Panc1 (cell line): ENCODE measurements around the gene CD93. TPM values are rescaled to one million over a fixed set of nuclear protein-coding genes. Genes with fewer than 3 reads are reported as not detected.

ENCODE experiments used
- ATAC-seq: fragments of 200-7000 bp; cut with Tn5 transposase; 2 replicates; pipeline ENCODE4 v1.9.1; 2020; ENCODE audit warnings: mild to moderate bottlenecking, moderate library complexity
- BruUV-seq: library from RNA; stranded (reverse); fragments of 400-500 nt; replicated peaks from 2 replicates; lab custom pipeline; 2021; lab: Mats Ljungman, UMichigan
- CTCF ChIA-PET: fragments of 300-600 bp; sonication (Branson Sonifier 250); formaldehyde crosslinking; loops from one replicate; lab custom pipeline; 2022; ENCODE audit warnings: antibody characterized with exemption; lab: Charles Lee
- POLR2A ChIA-PET: fragments of 300-600 bp; sonication (Branson Sonifier 250); formaldehyde crosslinking; loops from one replicate; lab custom pipeline; 2022; ENCODE audit warnings: antibody characterized with exemption; lab: Charles Lee
- DNase-seq: peaks from one replicate; pipeline ENCODE4 v3.0.0-alpha.2; 2010; ENCODE audit warnings: low read depth, low spot score
- H3K27ac ChIP-seq: 2 replicates; pipeline ENCODE4 v1.5.1; 2011; ENCODE audit warnings: mild to moderate bottlenecking, low read length, inconsistent platforms
- H3K27me3 ChIP-seq: fragments of 200-500 bp; sonication (Bioruptor generic); 2 replicates; pipeline ENCODE4 v1.6.0; 2014; ENCODE audit warnings: low read length, inconsistent platforms; ENCODE audit not compliant: control insufficient read depth, insufficient read depth
- H3K36me3 ChIP-seq: fragments of 200-500 bp; sonication (Bioruptor generic); 2 replicates; pipeline ENCODE4 v1.5.1; 2014; ENCODE audit warnings: inconsistent platforms, mild to moderate bottlenecking, low read length, moderate library complexity; ENCODE audit not compliant: control insufficient read depth, insufficient read depth
- H3K4me1 ChIP-seq: 2 replicates; pipeline ENCODE4 v1.5.1; 2011; ENCODE audit warnings: inconsistent platforms, mild to moderate bottlenecking, low read length, moderate library complexity; ENCODE audit not compliant: control insufficient read depth, insufficient read depth
- H3K4me3 ChIP-seq, 2 experiments: 2 replicates each; pipeline ENCODE4 v1.5.1; 2011 to 2012; ENCODE audit warnings: low read depth in 2 of 2, low read length in 2 of 2, mild to moderate bottlenecking in 2 of 2, inconsistent platforms in 1 of 2, moderate library complexity in 1 of 2
- H3K9me3 ChIP-seq: fragments of 200-500 bp; sonication (Bioruptor generic); 2 replicates; pipeline ENCODE4 v1.5.1; 2014; ENCODE audit warnings: low read depth, mild to moderate bottlenecking, inconsistent platforms, low read length, moderate library complexity; ENCODE audit not compliant: control insufficient read depth, insufficient read depth
- CTCF ChIP-seq: fragments of 450-650 bp; IDR thresholded peaks from 2 replicates; pipeline ENCODE4 v1.5.1; 2017; ENCODE audit warnings: mild to moderate bottlenecking
- POLR2AphosphoS5 ChIP-seq: IDR thresholded peaks from 2 replicates; pipeline ENCODE4 v1.6.1; 2012; ENCODE audit warnings: mild to moderate bottlenecking, low read depth, low read length, moderate library complexity
- REST ChIP-seq, 2 experiments: IDR thresholded peaks; 2 replicates each; pipeline ENCODE4 v1.6.1; 2011 to 2012; ENCODE audit warnings: low read depth in 2 of 2, control low read depth in 1 of 2, low read length in 1 of 2, mild to moderate bottlenecking in 1 of 2, moderate library complexity in 1 of 2; ENCODE audit not compliant: insufficient read depth in 1 of 2
- SIN3A ChIP-seq: IDR thresholded peaks from 2 replicates; pipeline ENCODE4 v1.6.1; 2012; ENCODE audit warnings: low read depth, mild to moderate bottlenecking, low read length, moderate library complexity, borderline replicate concordance; ENCODE audit not compliant: insufficient read depth
- TCF7L2 ChIP-seq: IDR thresholded peaks from 2 replicates; pipeline ENCODE4 v1.6.1; 2011; ENCODE audit warnings: mild to moderate bottlenecking, low read depth, low read length, inconsistent platforms
- in situ Hi-C: cut with HindIII; loops from 2 replicates; pipeline ENCODE4 v1.10.0; 2016; ENCODE audit warnings: low sequenced_read_pairs, low pct_unique_long_range_greater_than_20kb
- intact Hi-C: fragments of 100-400 bp; cut with micrococcal nuclease; formaldehyde crosslinking; loops from one replicate; pipeline ENCODE4 v1.10.0; 2022; ENCODE audit not compliant: unreplicated experiment
- total RNA-seq: library from RNA; stranded (reverse); gene quantifications from one replicate; pipeline ENCODE4 v1.2.1, GENCODE V29; 2021; ENCODE audit not compliant: unreplicated experiment

Gene CD93
- total RNA-seq, 1 experiment from 2014 or later, result 0.10 TPM

- no peaks in the 10 kb centered on the region for H3K4me1 ChIP-seq
- peaks cover 10% of the 10 kb centered on the region for H3K27me3 ChIP-seq
- no peak for DNase-seq
- no peaks in the 10 kb centered on the region for H3K36me3 ChIP-seq
- in situ Hi-C loops (no loop called here), intact Hi-C loops (no loop called here)
- H3K4me3 ChIP-seq, result no peak overlapping the region
- TF ChIP-seq CTCF (no peak), TCF7L2 (no peak), REST (IDR thresholded peaks at IDR 0.05; ENCODE audit: insufficient read depth in 1 of 2, low read depth in 2 of 2, low read length in 1 of 2) (no peak), SIN3A (no peak), POLR2AphosphoS5 (no peak)
- no peak overlapping the region for H3K27ac ChIP-seq
- no TSS peak for BruUV-seq
- POLR2A ChIA-PET, result no interaction called here
- no peak for ATAC-seq
- CTCF ChIA-PET, result no interaction called here
- no peaks in the 10 kb centered on the region for H3K9me3 ChIP-seq
Measured at GRCh38 chr20:23062632-23063031, 23.5 kb downstream of the CD93 start.

GRCh38 chr20:23061734-23062561, 24.2 kb downstream of the CD93 start:
- DNase-seq, result no peak
- no peaks in the 10 kb centered on the region for H3K36me3 ChIP-seq
- H3K4me1 ChIP-seq, result no peaks in the 10 kb centered on the region
- peak; percentile 42 for TF ChIP-seq CTCF
- no peak for TF ChIP-seq REST (IDR thresholded peaks at IDR 0.05; ENCODE audit: insufficient read depth in 1 of 2, low read depth in 2 of 2, low read length in 1 of 2)
- no peak for ATAC-seq
- POLR2A ChIA-PET, result no interaction called here
- intact Hi-C loops (no loop called here), in situ Hi-C loops (no loop called here)
- CTCF ChIA-PET, result no interaction called here
- peaks cover 10% of the 10 kb centered on the region for H3K27me3 ChIP-seq
- no peaks in the 10 kb centered on the region for H3K9me3 ChIP-seq
- H3K27ac ChIP-seq, result no peak overlapping the region
- H3K4me3 ChIP-seq, result no peak overlapping the region
- no TSS peak for BruUV-seq
